Stimulated activated CD4-positive, alpha-beta T cell treated with anti-CD3 and anti-CD28 coated beads, Interleukin-15, amount 100 ng/mL, for 48 hours (primary cell): ENCODE measurements around the gene MAN2A2.

Experiments used
- DNase-seq, 2 donors: peaks; one replicate each; pipeline ENCODE4 v3.0.0-alpha.2; 2020; ENCODE audit warnings: low read depth in 2 of 2

The MAN2A2 gene

DNA sequence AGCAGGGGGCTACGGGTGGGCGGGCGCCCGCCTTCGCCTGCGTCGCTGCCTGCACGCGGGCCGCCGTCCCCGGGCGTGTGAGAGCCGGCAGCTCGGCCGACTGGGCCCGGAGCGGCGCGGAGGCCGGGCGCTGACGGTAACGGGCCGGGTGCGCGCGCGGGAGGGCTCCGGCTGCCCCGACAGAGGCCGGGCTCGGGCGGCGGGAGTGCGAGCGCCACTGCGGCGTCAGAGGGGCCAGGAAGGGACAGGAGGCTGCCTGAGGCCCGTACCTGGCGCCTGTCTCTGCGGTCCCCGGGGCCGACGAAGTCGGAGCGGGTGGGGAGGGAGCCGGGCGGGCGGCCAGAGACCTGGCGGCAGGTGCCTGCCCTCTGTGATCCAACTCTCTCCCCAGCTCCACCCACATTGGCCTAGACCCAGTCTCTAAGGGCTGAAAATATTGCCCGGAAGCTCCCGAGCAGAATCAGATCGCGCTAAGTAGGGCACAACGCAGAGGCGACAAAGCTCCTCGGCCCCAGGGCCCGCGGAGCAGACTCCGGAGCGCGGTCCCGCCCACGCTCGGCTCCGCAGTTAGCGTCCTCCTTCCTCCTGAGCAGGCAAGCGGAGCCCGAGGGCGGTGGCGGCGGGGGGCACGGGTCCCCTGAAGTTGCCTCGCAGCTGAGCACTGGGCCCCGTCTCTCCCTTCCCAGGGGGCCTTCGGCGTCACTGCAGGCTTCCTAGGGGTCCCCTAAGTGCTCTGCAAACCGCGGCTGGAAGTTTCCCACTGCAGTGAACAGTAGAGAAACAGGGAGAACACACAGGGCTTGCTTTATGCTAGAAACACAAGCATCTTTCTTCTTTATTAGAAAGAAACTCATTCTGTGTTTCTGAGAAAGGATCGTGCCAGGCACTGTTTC lies at the start of gene MAN2A2:
MAN2A2 (plus strand) TSS at position 463 of the 893 bp plus-strand sequence. CDS start 906 bp downstream, outside the sequence.
- DNase-seq: peak; percentile 73 to 74

- no peak for DNase-seq
Observed at GRCh38 chr15:90855139-90855538, 48.0 kb upstream of the MAN2A2 start.

- DNase-seq: no peak
Observed at GRCh38 chr15:90857337-90857736, 45.8 kb upstream of the MAN2A2 start.

- no peak for DNase-seq
Observed at GRCh38 chr15:90857883-90858443, 45.1 kb upstream of the MAN2A2 start.

GRCh38 chr15:90859234-90860131 lies 43.6 kb upstream of the MAN2A2 start:
- DNase-seq: no peak

DNA sequence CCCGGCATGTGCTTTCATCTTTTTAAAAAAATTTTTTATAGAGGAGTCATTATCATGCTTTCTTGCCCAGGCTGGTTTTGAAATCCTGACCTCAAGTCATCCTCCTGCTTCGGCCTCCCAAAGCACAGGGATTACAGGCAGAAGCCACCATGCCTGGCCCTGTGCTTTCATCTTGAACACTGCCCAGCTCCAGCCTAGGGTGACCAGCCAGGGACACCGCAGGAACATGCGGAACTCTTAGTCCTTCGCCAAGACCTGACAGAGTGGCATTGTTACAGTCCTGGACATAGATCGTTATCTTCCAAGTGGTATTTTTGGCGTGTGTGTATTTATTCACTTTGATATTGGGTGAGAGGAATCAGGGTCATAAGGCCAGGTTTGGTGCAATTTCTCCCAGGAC lies 42.7 kb upstream of the MAN2A2 start:
- no peak for DNase-seq

GRCh38 chr15:90860942-90861675 lies 42.0 kb upstream of the MAN2A2 start:
- no peak for DNase-seq

DNA sequence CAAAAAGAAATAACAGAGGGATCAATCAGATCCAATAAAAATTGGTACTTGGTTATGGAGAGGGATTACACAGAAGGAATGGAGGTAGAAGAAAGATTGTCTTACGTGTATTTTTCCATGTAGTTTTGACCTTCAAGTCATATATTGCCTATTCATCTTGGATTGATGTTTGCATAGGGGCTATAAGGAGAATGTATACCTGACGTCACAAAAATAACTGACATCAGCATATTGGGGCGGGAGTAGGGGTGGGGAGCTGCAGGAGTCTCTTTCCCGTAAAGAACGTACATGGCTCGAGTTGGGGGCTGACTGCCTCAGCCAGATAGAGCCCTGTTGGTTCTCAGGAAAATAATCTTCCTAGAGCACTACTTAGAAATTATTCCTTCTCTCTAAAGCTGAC lies 40.6 kb upstream of the MAN2A2 start:
- no peak for DNase-seq

GRCh38 chr15:90862964-90863778 lies 39.9 kb upstream of the MAN2A2 start:
- DNase-seq: no peak

DNA sequence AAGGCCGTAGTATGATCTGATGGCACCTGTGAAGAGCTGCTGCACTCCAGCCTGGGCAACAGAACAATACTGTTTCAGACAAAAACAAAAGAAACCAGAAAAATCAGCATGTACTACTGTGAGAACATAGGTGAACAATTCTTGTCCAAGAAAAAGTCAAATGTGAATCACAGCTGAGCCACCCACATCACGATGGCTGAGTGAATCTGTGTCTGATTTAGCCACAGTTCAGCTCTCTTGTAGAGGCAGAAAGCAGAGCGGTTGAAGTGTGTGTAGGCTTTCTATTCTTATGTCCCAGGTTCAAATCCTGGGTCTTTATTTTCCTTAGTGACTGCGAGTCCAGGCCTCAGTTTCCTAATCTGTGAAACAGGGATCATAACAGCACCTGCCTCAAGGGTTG lies 39.1 kb upstream of the MAN2A2 start:
- DNase-seq: no peak

- DNase-seq: no peak
Observed at GRCh38 chr15:90864507-90864906, 38.6 kb upstream of the MAN2A2 start.

- no peak for DNase-seq
Observed at GRCh38 chr15:90865702-90866101, 37.4 kb upstream of the MAN2A2 start.

DNA sequence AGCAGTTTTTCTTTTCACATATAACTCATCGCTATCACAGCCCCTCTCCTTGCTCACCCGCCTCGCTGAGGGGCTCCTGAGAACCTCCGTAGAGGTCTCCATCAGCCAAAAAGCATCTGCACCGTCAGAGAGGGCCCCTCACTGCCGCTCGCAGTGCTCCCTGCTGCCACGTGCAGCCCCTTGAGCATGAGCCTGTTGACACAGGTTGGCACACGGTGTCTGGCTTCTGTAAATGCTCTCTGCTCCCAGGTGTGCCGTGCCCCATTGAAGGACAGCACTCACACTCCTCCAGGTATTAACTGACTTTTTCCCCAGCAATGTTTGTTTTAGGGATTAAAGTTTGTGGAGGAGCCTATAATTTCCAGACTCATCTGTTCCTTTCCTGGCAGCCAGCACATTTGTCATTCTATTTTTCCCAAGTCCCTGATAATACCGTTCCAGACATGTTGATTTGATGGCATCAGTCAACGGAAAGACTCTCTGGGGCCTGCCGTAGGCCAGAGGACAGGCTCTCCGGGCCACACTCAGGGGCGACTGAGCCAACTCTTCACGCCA lies 36.9 kb upstream of the MAN2A2 start:
- DNase-seq: no peak

GRCh38 chr15:90866800-90867199 lies 36.3 kb upstream of the MAN2A2 start:
- DNase-seq: no peak

GRCh38 chr15:90868261-90868689 lies 34.8 kb upstream of the MAN2A2 start, which contains the start of gene FURIN:
FURIN (plus strand) TSS chr15:90868588; CDS start chr15:90875741, 7,153 bp downstream.
- no peak for DNase-seq

DNA sequence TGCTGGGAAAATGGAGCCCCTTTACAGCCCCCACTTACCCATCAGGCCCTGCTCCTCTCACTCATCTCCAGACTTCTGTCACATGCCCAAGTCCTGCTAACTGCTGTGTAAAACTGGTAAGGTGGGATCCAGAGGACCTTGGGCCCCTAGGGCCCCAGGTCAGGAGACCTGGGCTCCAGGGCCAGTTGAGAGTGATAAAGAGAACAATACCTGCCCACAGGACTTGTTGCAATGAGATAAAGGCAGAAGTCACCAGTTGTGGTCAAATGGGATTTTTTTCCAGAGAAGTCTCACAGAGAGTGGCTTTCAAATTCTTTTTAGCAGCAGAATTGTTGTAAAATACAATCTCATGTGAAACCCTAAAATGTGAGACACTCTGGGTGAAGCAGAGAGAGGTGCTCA lies 34.0 kb upstream of the MAN2A2 start:
- DNase-seq: no peak

GRCh38 chr15:90869601-90870353 lies 33.3 kb upstream of the MAN2A2 start:
- DNase-seq: peak; percentile 52 to 55

DNA sequence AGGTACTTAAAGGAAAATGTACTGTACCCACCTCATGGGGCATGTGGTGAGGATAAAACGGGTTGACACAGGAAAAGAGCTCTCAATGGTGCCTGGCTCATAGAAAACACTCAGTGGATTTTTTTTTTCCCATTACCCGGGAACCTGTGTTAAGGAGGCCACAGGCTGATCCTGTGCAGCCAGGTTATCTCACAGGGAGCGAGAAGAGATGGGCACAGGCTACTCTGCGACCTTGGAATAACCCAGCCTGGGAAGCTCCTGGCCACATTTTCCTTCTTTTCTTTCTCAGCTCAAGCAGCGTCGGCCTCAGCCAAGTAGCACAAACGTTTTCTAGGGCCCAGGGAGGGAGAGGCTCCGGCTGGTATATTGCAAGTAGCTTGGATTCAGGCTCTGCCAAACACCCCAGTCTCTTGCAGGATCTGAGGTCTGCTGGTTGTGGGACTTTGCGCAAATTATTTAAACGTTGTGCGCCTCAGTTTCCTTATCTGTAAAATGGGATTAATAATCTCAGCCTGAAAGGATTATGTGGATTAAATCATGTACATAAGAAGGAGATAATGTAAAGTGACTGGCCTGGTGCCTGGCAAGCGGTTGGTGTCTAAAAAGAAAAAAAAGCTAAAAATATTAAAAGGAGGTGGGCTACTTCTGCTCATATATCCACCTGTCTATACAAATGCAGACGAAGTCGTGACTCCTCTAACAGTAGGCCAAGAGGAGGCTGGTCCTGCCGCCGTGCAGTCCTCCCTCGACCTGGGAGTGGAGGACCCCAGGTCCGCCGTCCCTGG lies 32.6 kb upstream of the MAN2A2 start:
- DNase-seq: no peak
